ENCODE data around the gene LRP11.
A peak's percentile ranks its signal among the peaks of the same experiment; 100 is the strongest.
"Not testable (repeated sequence)": the region's sequence is repeated elsewhere in the genome, so short reads cannot be mapped to it uniquely, and the experiment has no call there.

LRP11 gene

GRCh38 chr6:149848343-149848742 lies 15.8 kb downstream of the LRP11 start:
- not testable (repeated sequence) for DNase-seq (ENCODE audit: low read depth)

- DNase-seq (ENCODE audit: low read depth) = no peak
Observed at GRCh38 chr6:149847939-149848267, 16.3 kb downstream of the LRP11 start.

GRCh38 chr6:149846321-149846720 lies 17.8 kb downstream of the LRP11 start:
- no peak for DNase-seq (ENCODE audit: low read depth)

- DNase-seq (ENCODE audit: low read depth) = no peak
Observed at GRCh38 chr6:149845549-149845948, 18.6 kb downstream of the LRP11 start.

GRCh38 chr6:149844480-149844879 lies 19.7 kb downstream of the LRP11 start:
- no peak for DNase-seq (ENCODE audit: low read depth)

- not testable (repeated sequence) for DNase-seq (ENCODE audit: low read depth)
Observed at GRCh38 chr6:149844036-149844435, 20.1 kb downstream of the LRP11 start.

- no peak for DNase-seq (ENCODE audit: low read depth)
Observed at GRCh38 chr6:149843051-149843633, 21.0 kb downstream of the LRP11 start.

- DNase-seq (ENCODE audit: low read depth) = no peak
Observed at GRCh38 chr6:149842331-149842730, 21.8 kb downstream of the LRP11 start.

GRCh38 chr6:149840345-149841075 lies 23.6 kb downstream of the LRP11 start:
- DNase-seq (ENCODE audit: low read depth) = no peak

- DNase-seq (ENCODE audit: low read depth) = peak; percentile 43
Observed at GRCh38 chr6:149834513-149835481, 29.4 kb downstream of the LRP11 start.

- no peak for DNase-seq (ENCODE audit: low read depth)
Observed at GRCh38 chr6:149833651-149834050, 30.5 kb downstream of the LRP11 start.

GRCh38 chr6:149831308-149831820 lies 32.8 kb downstream of the LRP11 start:
- DNase-seq (ENCODE audit: low read depth) = no peak

GRCh38 chr6:149830731-149831307 lies 33.3 kb downstream of the LRP11 start:
- DNase-seq (ENCODE audit: low read depth) = no peak

- DNase-seq (ENCODE audit: low read depth) = no peak
Observed at GRCh38 chr6:149825292-149825691, 38.9 kb downstream of the LRP11 start.

GRCh38 chr6:149823013-149823412 lies 41.1 kb downstream of the LRP11 start:
- DNase-seq (ENCODE audit: low read depth) = no peak

- DNase-seq (ENCODE audit: low read depth) = no peak
Observed at GRCh38 chr6:149821492-149821891, 42.7 kb downstream of the LRP11 start.

GRCh38 chr6:149820506-149820905 lies 43.7 kb downstream of the LRP11 start:
- DNase-seq (ENCODE audit: low read depth) = no peak

GRCh38 chr6:149815788-149816187 lies 48.4 kb downstream of the LRP11 start:
- DNase-seq (ENCODE audit: low read depth) = no peak

- DNase-seq (ENCODE audit: low read depth) = no peak
Observed at GRCh38 chr6:149813351-149813750, 50.8 kb downstream of the LRP11 start.

- DNase-seq (ENCODE audit: low read depth) = no peak
Observed at GRCh38 chr6:149809798-149810197, 54.4 kb downstream of the LRP11 start.

- DNase-seq (ENCODE audit: low read depth) = no peak
Observed at GRCh38 chr6:149806127-149806526, 58.0 kb downstream of the LRP11 start.

GRCh38 chr6:149783551-149783950 lies 80.6 kb downstream of the LRP11 start:
- no peak for DNase-seq (ENCODE audit: low read depth)
